CD4-positive, alpha-beta T cell treated with Interleukin-1 beta for 1 hour (primary cell): Measurements from ENCODE around the gene IGFLR1.
"Not testable (repeated sequence)": the region's sequence is repeated elsewhere in the genome, so short reads cannot be mapped to it uniquely, and the experiment has no call there.

Experiments
- DNase-seq, 2 donors: peaks; one replicate each; pipeline ENCODE4 v3.0.0-alpha.2; 2020 to 2022

IGFLR1 gene

DNA sequence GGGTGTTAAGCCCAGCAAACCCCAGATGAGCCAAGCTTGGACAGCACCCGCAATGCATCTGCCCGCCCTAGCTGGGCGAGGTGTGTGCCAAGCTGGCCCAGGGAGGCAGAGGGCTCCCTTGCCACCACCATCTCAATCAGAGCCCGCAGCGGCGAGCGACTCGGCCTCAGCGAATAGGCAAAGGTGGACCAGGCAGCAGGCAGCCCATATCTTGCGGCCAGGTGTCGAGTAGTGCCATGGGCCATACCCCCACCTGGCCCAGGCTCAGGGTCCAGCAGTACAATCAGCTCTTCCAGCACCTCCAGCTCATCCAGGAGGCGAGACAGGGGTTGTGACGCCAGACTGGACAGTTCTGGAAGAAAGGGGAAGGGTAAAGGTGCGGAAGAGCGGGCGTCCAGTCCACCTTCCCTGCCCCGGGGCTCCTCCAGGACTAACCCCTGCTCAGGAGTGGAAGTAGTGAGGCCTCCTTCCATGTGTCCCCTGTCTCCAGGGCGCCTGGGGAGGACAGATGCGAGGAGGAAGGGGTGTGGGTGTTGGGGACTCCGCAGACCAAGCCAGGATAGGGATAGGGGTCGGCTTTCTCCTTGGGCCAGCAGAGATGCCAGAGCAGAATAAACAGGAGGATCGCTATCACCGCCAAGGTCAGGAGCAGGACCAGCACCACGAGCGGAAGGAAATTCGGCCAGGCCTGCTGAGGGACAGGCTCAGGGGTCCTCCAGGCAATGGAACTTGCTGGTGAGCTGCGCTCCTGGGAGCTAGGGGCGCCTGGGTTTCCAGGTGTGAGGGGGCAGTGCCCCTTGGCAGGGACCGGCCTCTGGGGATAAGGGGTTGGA lies 2.8 kb downstream of the IGFLR1 start:
- no peak for DNase-seq

GRCh38 chr19:35738887-35739229 lies 3.4 kb downstream of the IGFLR1 start:
- DNase-seq, result no peak

- no peak for DNase-seq
These were observed 4.0 kb downstream of the IGFLR1 start for GRCh38 chr19:35738021-35738886.

GRCh38 chr19:35736913-35737886 lies 5.1 kb downstream of the IGFLR1 start:
- no peak for DNase-seq

DNA sequence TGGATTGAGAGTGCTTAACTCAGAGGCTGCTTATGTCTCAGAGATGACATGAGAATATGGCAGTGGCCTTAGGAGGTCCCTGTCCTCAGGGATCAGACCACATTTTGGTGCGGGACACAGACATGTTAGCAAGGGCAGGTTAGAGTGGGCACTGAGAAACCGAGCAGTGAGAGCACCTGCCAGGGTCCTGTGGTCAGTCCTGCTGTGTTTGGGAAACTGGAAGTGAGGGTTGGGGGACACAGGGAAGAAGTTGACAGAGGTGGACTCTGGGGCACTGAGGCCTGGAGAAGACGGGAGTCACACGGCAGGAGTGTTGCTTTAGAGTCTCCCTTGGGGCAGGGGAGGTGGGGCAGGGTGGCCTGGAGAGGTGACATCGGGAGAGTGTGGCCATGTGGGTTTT lies 7.4 kb downstream of the IGFLR1 start:
- DNase-seq, result no peak

- no peak for DNase-seq
These were observed 8.0 kb downstream of the IGFLR1 start for GRCh38 chr19:35734273-35734672.

DNA sequence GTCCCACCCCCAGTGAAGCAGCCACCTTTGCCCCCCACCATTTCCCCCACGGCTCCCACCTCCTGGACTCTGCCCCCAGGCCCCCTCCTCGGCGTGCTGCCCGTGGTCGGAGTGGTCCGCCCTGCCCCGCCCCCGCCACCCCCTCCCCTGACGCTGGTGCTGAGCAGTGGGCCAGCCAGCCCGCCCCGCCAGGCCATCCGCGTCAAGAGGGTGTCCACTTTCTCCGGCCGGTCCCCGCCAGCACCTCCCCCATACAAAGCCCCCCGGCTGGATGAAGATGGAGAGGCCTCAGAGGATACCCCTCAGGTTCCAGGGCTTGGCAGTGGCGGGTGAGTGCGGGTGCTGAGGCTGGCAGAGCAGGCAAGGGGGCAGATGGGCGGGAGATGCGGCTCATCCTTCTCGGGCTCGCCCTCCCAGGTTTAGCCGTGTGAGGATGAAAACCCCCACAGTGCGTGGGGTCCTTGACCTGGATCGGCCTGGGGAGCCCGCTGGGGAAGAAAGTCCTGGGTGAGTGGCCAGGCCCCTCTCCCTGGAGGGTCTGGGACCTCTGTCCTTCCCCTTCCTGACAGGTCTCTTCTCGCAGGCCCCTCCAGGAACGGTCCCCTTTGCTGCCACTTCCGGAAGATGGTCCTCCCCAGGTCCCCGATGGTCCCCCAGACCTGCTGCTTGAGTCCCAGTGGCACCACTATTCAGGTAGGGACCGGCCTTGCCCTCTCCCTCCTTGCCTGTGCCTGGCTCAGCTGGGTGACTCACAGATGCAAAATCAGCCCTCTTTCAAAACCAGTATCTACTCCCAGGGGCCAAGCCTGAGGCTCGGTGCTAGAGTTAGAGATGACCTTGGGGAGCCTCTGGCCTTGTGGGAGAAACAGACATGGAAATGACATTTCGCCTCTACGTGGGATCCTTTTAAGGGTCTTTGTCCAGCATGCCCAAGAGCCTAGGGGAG lies 8.8 kb downstream of the IGFLR1 start:
- DNase-seq, result no peak

- DNase-seq, result no peak
These were observed 9.6 kb downstream of the IGFLR1 start for GRCh38 chr19:35732540-35733179.

DNA sequence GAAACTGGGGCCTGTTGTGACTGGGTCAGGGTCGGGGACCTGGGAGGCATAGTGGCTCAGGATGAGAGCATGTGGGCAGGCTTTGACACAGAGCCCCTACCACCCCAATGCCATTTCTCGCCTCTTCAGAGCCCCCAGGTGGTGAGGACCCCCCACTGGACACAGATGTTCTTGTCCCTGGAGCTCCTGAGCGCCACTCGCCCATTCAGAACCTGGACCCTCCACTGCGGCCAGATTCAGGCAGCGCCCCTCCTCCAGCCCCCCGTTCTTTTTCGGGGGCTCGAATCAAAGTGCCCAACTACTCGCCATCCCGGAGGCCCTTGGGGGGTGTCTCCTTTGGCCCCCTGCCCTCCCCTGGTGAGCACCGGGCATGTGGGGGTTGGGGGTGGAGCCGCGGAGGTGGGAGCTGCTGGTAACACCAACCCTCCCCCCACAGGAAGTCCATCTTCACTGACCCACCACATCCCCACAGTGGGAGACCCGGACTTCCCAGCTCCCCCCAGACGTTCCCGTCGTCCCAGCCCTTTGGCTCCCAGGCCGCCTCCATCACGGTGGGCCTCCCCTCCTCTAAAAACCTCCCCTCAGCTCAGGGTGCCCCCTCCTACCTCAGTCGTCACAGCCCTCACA lies 10.4 kb downstream of the IGFLR1 start:
- DNase-seq, result no peak

DNA sequence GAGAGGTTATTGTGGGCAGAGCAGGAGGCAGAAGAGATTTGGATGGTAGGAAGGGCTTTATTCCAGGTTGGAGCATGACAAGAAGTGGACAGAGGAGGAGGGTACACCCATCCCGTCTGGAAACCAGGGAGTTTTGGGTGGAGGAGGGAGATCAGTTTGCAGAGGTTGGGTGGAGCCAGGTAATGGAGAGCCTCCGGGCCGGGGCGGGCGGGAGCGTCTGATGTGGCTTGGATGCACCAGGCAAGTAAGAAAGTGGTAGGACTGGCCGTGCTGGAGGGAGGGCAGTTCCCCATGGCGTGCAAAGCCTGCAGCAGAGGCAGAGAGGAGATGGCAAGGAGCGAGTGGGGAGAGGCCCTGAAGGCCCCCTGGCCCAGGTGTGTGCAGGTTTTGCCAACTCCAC lies 10.9 kb downstream of the IGFLR1 start:
- DNase-seq, result no peak

DNA sequence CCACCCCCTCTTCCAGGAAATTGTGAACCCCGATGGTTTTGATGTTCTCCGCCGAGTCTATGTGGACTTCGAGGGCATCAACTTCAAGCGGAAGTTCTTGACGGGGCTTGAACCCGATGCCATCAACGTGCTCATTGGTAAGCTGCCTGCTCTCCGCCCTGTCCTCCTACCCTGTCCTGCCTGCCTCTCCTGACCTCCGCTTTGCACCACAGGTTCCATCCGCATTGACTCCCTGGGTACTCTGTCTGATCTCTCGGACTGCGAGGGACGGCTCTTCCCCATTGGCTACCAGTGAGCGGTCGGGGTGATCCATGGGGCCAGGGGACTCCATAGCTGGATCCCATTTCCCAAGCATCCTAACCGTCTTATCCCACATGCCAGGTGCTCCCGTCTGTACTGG lies 11.9 kb downstream of the IGFLR1 start:
- no peak for DNase-seq

DNA sequence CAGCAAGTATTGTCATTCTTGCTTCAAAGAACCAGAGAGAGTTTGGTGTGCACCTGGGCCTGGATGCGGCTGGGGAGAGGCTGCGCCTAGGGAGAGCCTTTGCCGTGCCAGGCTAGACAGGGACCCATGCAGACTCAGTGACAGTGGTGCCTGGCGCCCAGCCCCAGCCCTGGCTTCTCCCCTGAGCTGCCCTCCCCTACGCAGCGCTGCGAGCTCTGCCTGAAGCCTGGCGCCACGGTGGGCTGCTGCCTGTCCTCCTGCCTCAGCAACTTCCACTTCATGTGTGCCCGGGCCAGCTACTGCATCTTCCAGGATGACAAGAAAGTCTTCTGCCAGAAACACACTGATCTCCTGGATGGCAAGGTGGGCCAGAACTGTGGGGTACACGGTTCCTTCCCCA lies 12.5 kb downstream of the IGFLR1 start:
- no peak for DNase-seq

- DNase-seq, result no peak
These were observed 13.2 kb downstream of the IGFLR1 start for GRCh38 chr19:35729021-35729420.

DNA sequence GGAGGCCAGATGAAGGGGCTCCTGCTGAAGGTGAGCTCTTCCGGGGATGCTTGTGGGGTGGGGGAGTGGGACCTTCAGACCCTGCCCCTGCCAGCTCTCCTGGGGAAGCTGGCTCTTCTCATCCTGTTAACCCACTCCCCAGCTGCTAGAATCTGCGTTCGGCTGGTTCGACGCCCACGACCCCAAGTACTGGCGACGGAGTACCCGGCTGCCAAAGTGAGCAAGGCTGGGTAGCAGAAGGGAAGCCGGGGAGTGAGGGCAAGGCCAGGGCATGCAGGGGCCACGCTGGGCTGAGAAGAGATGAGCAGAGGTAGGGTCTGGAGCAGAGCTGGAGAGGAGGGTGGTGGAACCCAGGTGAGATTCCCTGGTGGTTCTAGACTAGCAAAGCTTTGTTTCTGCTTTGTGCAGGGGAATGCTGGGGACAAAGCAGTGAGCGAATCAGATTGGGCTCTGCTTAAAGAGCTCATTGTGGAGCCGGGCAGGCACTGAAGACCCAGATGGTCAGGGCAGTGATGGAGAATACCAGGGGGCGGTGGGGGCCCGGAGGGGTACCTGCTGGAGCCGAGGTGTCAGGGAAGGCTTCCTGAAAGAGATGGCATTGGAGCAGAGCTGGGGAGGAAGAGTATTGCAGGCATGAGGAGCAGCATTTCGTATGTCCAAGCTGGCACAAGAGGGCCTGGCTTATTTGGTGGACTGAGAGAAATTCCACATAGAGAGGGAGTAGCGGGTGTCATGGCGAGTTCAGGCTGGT lies 14.1 kb downstream of the IGFLR1 start:
- no peak for DNase-seq

GRCh38 chr19:35727053-35727955 lies 14.9 kb downstream of the IGFLR1 start:
- DNase-seq, result no peak

- DNase-seq, result no peak
These were observed 16.9 kb downstream of the IGFLR1 start for GRCh38 chr19:35725216-35725861.

DNA sequence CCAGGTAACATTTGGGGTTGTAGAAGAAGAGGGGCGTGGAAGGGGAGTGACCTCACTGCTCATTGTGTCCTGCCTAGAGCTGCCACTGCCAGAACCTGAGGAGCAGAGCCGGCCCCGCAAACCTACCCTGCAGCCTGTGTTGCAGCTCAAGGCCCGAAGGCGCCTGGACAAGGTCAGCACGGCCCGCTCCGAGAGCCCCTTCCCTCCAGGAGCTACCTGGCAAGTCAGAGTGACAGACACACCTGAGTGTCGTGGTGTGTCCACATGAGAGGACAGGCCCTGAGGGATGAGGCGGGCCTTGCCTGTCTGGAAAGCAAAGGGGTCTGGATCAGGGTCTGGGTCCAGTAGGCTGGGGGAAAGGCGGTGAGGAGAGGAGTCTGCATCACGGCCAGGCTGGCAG lies 17.7 kb downstream of the IGFLR1 start:
- no peak for DNase-seq

- not testable (repeated sequence) for DNase-seq
These were observed 18.1 kb downstream of the IGFLR1 start for GRCh38 chr19:35724132-35724531.
